H1 (cell line): ENCODE measurements around the gene PRKCH. TPM values are rescaled to one million over a fixed set of nuclear protein-coding genes. Genes with fewer than 3 reads are reported as not detected.

Experiments used
- ZNF274 ChIP-seq: IDR thresholded peaks from 2 replicates; pipeline ENCODE4 v1.7.0; 2012; ENCODE audit warnings: low read length, borderline replicate concordance; ENCODE audit errors: extremely low read depth
- polyA plus RNA-seq, 7 experiments: library from polyadenylated mRNA; depleted of rRNA in 3 of 7; stranded (reverse) in 5 of 7; unstranded in 2 of 7; fragments of >200 nt in 5 of 7; fragments of 200-250 nt in 2 of 7; gene quantifications; 1 replicate in 5 of 7; 2 replicates in 1 of 7; 4 replicates in 1 of 7; pipeline versions ENCODE4 v1.2.1 to v1.2.3, GENCODE V29; 2011 to 2013; ENCODE audit warnings: missing spikeins in 2 of 7, mixed read lengths in 2 of 7
- total RNA-seq: library from RNA; stranded (reverse); fragmentation: NEBNext Ultra II Directional; extraction: Animal tissue kit (Norgen Biotek cat#: 25700); gene quantifications from 2 replicates; pipeline ENCODE4 v1.2.1, GENCODE V29; 2021

PRKCH gene
- total and polyA plus RNA-seq, 2 of the 8 experiments (the other 6 are each of a cell fraction or from before 2014, with no cell fraction given), result 6.4 to 7.0 TPM

- TF ChIP-seq ZNF274, result no peak
- TF ChIP-seq, all 59 proteins: peak for 0
Observed at GRCh38 chr14:61315313-61315712, 6.1 kb upstream of the PRKCH start (continued).
